MM.1S (cell line): Measurements from ENCODE around the gene DNAAF5.

Source experiments
- DNase-seq: peaks from one replicate; pipeline ENCODE4 v3.0.0-alpha.2; 2015
- H2AFZ ChIP-seq: fragments of 300-600 bp; sonication (generic); 2 replicates; pipeline ENCODE4 v1.6.0; 2016; ENCODE audit warnings: antibody characterized with exemption, low read length
- H3F3A ChIP-seq: fragments of 300-600 bp; sonication (generic); 2 replicates; pipeline ENCODE4 v1.6.1; 2016; ENCODE audit warnings: mild to moderate bottlenecking, antibody characterized with exemption, low read length, moderate library complexity, mixed read lengths; ENCODE audit not compliant: insufficient read depth
- H3K27ac ChIP-seq: fragments of 300-600 bp; sonication (generic); 2 replicates; pipeline ENCODE4 v1.5.1; 2016; ENCODE audit warnings: mild to moderate bottlenecking, low read length
- H3K27me3 ChIP-seq: fragments of 300-600 bp; sonication (generic); replicated peaks from 2 replicates; pipeline ENCODE4 v1.6.0; 2016; ENCODE audit warnings: low read length; ENCODE audit not compliant: insufficient read depth
- H3K36me3 ChIP-seq: fragments of 300-600 bp; sonication (generic); replicated peaks from 2 replicates; pipeline ENCODE4 v1.6.1; 2016; ENCODE audit warnings: mild to moderate bottlenecking, low read length, mixed read lengths; ENCODE audit not compliant: insufficient read depth
- H3K4me1 ChIP-seq: fragments of 300-600 bp; sonication (generic); 2 replicates; pipeline ENCODE4 v1.6.1; 2016; ENCODE audit warnings: low read length, mixed read lengths
- H3K4me2 ChIP-seq: fragments of 300-600 bp; sonication (generic); 2 replicates; pipeline ENCODE4 v1.6.0; 2016; ENCODE audit warnings: low read depth, low read length
- H3K4me3 ChIP-seq: fragments of 300-600 bp; sonication (generic); 2 replicates; pipeline ENCODE4 v1.5.1; 2016; ENCODE audit warnings: low read length, mixed read lengths
- H3K79me2 ChIP-seq: fragments of 300-600 bp; sonication (generic); 2 replicates; pipeline ENCODE4 v1.6.1; 2016; ENCODE audit warnings: mixed run types, low read length, mixed read lengths
- H3K9ac ChIP-seq: fragments of 300-600 bp; sonication (generic); 2 replicates; pipeline ENCODE4 v1.6.1; 2016; ENCODE audit warnings: low read length, mixed read lengths
- H3K9me2 ChIP-seq: fragments of 300-600 bp; sonication (generic); replicated peaks from 2 replicates; pipeline ENCODE4 v1.6.1; 2016; ENCODE audit warnings: mild to moderate bottlenecking, low read length, mixed read lengths; ENCODE audit not compliant: insufficient read depth
- H3K9me3 ChIP-seq: fragments of 300-600 bp; sonication (generic); replicated peaks from 2 replicates; pipeline ENCODE4 v1.6.1; 2016; ENCODE audit warnings: mild to moderate bottlenecking, low read length, mixed read lengths; ENCODE audit not compliant: insufficient read depth
- H4K20me1 ChIP-seq: fragments of 300-600 bp; sonication (generic); 2 replicates; pipeline ENCODE4 v1.6.1; 2016; ENCODE audit warnings: mild to moderate bottlenecking, low read length, moderate library complexity, mixed read lengths; ENCODE audit not compliant: insufficient read depth
- CTCF ChIP-seq: fragments of 300-600 bp; sonication (generic); IDR thresholded peaks from 2 replicates; pipeline ENCODE4 v1.5.1; 2016; ENCODE audit warnings: antibody characterized with exemption, low read length, mixed read lengths
- EZH2 ChIP-seq: fragments of 300-600 bp; sonication (generic); optimal IDR thresholded peaks from 2 replicates; pipeline ENCODE3; 2017; ENCODE audit warnings: low read depth, mild to moderate bottlenecking, antibody characterized with exemption, low read length, mixed read lengths
- EZH2phosphoT487 ChIP-seq: fragments of 300-600 bp; sonication (generic); IDR thresholded peaks from 2 replicates; pipeline ENCODE4 v1.6.1; 2018; ENCODE audit warnings: antibody characterized with exemption, low read length

The DNAAF5 gene

GRCh38 chr7:774161-775109 is 47.9 kb downstream of the DNAAF5 start:
- no peaks in the 10 kb centered on the region for H3K79me2 ChIP-seq
- no peak for TF ChIP-seq EZH2
- TF ChIP-seq CTCF: peak; percentile 22
- H3K9me2 ChIP-seq: no peaks in the 10 kb centered on the region
- H3K4me1 ChIP-seq: no peaks in the 10 kb centered on the region
- H3K9ac ChIP-seq: no peak overlapping the region
- H2AFZ ChIP-seq: no peak overlapping the region
- no peaks in the 10 kb centered on the region for H3F3A ChIP-seq
- H3K9me3 ChIP-seq: no peaks in the 10 kb centered on the region
- H4K20me1 ChIP-seq: no peaks in the 10 kb centered on the region
- no peak overlapping the region for H3K4me3 ChIP-seq
- no peak for DNase-seq
- no peak overlapping the region for H3K4me2 ChIP-seq
- no peaks in the 10 kb centered on the region for H3K27me3 ChIP-seq
- no peak overlapping the region for H3K27ac ChIP-seq
- no peaks in the 10 kb centered on the region for H3K36me3 ChIP-seq

GRCh38 chr7:776381-776780 is 49.9 kb downstream of the DNAAF5 start:
- H4K20me1 ChIP-seq: no peaks in the 10 kb centered on the region
- H3K4me3 ChIP-seq: no peak overlapping the region
- no peaks in the 10 kb centered on the region for H3F3A ChIP-seq
- no peaks in the 10 kb centered on the region for H3K79me2 ChIP-seq
- H3K36me3 ChIP-seq: no peaks in the 10 kb centered on the region; the same call in 1 of the 2 replicates
- H3K9me2 ChIP-seq: no peaks in the 10 kb centered on the region
- H3K9ac ChIP-seq: no peak overlapping the region
- no peak overlapping the region for H3K4me2 ChIP-seq
- no peak overlapping the region for H3K27ac ChIP-seq
- TF ChIP-seq CTCF: no peak
- no peak for TF ChIP-seq EZH2phosphoT487
- no peak for TF ChIP-seq EZH2
- no peaks in the 10 kb centered on the region for H3K4me1 ChIP-seq
- no peaks in the 10 kb centered on the region for H3K9me3 ChIP-seq
- no peaks in the 10 kb centered on the region for H3K27me3 ChIP-seq
- no peak overlapping the region for H2AFZ ChIP-seq
- DNase-seq: no peak

GRCh38 chr7:776992-777727 is 50.7 kb downstream of the DNAAF5 start:
- Histone ChIP-seq H4K20me1 (no peaks in the 10 kb centered on the region), H3K4me2 (no peak overlapping the region), H3K79me2 (no peaks in the 10 kb centered on the region), H3K4me1 (no peaks in the 10 kb centered on the region), H3K9me2 (no peaks in the 10 kb centered on the region), H3F3A (no peaks in the 10 kb centered on the region), H2AFZ (no peak overlapping the region), H3K9ac (no peak overlapping the region), H3K4me3 (no peak overlapping the region), H3K27ac (no peak overlapping the region), H3K36me3 (peaks cover 3% of the 10 kb centered on the region; the same call in 1 of the 2 replicates), H3K27me3 (no peaks in the 10 kb centered on the region), H3K9me3 (no peaks in the 10 kb centered on the region)
- DNase-seq: no peak
- TF ChIP-seq EZH2 (no peak), CTCF (no peak), EZH2phosphoT487 (no peak)
